ENCODE data around the gene NTPCR.

DNA sequence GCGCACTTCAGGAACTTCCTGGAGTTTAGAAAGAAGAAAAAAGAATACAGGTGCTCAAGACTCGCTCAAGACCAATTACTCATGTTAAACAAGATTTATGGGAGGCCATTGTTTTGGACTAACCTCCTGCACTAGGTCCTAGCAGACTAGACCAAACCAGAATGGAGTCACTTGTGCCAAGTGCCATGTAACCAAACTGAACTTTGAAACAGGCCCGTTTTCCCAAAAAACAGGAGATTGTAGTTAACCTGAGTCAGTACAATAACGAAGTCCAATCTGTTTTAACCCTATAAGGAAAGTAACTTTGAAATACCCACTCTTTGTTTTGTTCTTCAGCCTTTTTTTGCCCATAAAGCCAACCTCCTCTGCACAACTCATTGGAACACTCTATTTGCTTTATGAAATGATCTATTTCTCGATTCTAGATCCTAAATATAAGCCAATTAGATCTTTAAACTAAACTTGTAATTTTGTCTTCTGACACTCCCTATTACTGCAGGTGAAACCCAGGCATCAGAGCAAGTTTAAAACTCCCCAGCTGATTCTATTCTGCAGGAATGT lies 695 bp upstream of the NTPCR start:
- no peak for TF ChIP-seq CTCF (conservative IDR thresholded peaks at IDR 0.05; ENCODE audit: low read depth, low read length)
- no peak for TF ChIP-seq EZH2 (IDR thresholded peaks at IDR 0.05; ENCODE audit: borderline replicate concordance, low read depth, low read length, poor library complexity, severe bottlenecking)

Measured in A673 (cell line).